Right ventricle myocardium inferior (tissue), 1 donor: ENCODE results near the gene CHD5. TPM values are rescaled to one million over a fixed set of nuclear protein-coding genes. Genes with fewer than 3 reads are reported as not detected.

Experiments
- ATAC-seq: fragments of 200-7000 bp; cut with Tn5 transposase; one replicate; pipeline ENCODE4 v1.9.1; 2020; ENCODE audit warnings: mild to moderate bottlenecking, moderate library complexity
- DNase-seq: peaks from one replicate; pipeline ENCODE4 v3.0.0; 2021; ENCODE audit errors: missing footprints
- intact Hi-C: fragments of 100-400 bp; cut with DNase I; formaldehyde crosslinking; loops from one replicate; pipeline ENCODE4 v1.11.0; 2022
- total RNA-seq: library from RNA; stranded (reverse); fragmentation: NEBNext Ultra II Directional; extraction: Animal tissue kit (Norgen Biotek cat#: 25700); gene quantifications from one replicate; pipeline ENCODE4 v1.2.1, GENCODE V29; 2021
- donor health status: DM: no; HTN: yes; CAD: no; lungs with severe emphysema.

CHD5 gene
- total RNA-seq, 1 donor from 2014 or later: 0.05 TPM

- DNase-seq (peak; percentile 61), ATAC-seq (peak; percentile 53)
- intact Hi-C loops: no loop called here
Measured at GRCh38 chr1:6098303-6099215, 81.6 kb downstream of the CHD5 start.

DNA sequence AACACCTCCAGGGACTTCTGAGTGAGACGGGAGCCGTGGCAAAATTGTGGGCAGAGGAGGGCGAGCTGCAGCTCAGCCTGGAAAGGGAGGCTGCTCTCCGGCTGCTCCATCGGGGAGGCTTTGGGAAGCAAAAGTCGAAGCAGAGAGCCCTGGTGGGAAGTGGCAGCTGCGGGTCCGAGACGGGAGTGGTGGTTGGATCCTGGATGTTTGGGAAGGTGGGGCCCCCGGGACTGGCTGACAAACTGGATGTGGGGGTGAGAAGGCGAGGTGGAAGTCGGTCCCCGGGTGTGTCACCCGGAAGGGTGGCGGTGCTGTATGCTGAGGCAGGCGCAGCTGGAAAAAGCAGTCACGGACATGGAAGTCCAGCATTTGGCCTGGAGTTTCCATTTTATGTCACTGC is 82.3 kb downstream of the CHD5 start:
- intact Hi-C loops: no loop called here
- DNase-seq (peak; percentile 47), ATAC-seq (no peak)

- DNase-seq (peak; percentile 25), ATAC-seq (no peak)
- intact Hi-C loops: no loop called here
Measured at GRCh38 chr1:6097117-6097595, 83.0 kb downstream of the CHD5 start.

DNA sequence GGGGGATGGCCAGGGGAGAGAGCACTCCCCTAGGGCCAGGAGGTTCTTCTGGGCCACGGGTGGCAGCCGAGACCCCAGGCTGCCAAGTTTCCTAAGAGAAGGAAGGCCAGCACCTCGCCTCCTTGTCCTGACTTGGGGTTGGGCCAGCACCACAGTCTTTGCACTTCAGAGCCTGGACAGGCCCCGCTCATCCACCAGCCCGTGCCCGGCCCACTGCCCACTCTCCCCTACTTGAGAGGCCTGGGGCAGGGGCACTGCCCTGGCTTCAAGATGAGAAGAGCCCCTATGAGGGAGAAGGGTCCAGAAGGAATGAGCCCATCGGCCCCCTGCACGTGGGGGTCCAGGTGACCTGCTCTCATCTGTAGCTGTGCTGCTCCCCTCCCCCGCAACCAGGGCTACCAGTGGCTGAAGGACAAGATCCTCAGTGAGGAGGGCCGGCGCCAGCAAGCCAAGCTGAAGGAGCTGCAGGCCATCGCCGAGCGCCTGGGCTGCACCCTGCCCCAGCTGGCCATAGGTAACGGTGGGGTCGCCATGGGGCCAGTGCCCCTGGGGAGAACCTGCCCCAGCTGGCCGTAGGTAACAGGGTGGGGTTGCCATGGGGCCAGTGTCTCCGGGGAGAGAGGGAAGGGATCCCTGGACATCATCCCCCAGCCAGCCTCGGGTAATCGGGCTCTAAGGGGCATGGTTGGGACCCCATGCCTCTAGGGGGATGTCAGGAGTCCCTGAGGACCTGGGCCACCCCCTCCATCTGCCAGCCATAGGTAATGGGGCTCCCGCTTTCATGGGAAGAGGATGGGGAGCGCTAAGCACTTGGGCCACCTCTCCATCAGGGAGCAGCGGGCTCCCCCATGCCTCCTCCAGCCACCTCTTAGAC is 83.6 kb downstream of the CHD5 start:
- DNase-seq (peak; percentile 49), ATAC-seq (no peak)
- intact Hi-C loops: no loop called here

DNA sequence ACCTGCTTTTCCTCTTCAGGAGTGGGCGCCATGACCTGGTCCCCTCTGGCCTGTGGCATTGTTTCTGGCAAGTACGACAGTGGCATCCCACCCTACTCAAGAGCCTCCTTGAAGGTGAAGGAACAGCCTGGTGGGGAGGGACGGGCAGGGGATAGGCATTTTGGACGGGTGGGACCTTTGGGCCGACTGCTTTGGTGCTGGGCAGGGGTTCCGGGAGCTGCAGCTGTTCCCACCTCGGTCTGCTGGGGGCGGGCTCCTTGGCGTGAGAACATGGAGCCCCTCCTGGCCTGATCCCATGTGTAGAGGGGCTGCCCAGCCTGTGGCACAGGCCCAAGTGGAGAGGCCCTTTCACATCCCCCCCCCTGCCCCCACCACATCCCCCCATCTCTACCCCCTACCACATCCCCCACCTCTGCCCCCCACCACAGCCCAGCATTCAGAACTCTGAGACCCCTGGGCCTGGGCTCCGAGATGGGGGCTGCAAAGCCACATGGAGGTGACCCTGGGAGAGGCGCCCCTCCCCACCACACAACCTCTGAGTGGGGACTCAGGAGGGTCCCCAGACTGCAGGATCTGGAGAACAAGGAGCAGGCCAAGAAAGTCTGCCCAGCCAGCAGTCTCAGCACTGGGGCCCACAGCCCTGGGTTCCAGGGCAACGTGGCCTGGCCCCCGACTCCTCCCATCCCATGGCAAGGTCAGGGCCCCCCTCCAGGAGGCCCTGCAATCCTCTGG is 84.4 kb downstream of the CHD5 start:
- peak; percentile 34 for DNase-seq
- intact Hi-C loops: no loop called here
- ATAC-seq: no peak

DNA sequence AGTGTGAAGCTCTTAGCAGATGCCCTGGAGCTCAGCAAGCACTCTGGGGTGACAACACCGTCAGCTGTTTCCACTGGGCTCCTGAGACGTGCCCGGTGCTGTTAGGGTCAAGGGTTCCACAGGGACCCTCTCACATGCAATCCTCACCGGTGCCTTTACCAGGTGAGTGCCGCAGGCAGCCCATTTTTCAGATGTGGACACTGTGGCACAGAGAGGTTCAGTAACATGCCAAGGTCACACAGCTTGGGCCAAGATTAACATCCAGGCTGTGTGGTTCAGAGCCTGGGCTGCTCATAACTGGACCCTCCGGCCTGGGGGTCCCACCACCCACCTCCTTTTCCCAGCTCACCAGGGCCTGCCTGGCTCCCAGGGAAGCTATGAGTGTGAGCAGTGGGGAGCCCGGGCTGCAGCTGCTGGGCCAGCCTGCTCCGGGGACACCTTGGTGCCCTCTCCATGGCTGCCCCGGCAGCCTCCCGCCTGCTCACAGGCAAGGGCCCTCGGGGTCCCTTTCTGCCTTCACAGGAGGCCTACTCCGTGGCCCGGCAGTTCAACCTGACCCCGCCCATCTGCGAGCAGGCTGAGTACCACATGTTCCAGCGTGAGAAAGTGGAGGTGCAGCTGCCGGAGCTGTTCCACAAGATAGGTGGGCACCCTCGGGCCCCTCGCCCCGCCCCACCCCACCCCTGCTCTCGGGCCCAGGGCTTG is 85.2 kb downstream of the CHD5 start:
- ATAC-seq (no peak), DNase-seq (peak; percentile 30)
- intact Hi-C loops: no loop called here

- intact Hi-C loops: no loop called here
- ATAC-seq: no peak
- peak; percentile 27 for DNase-seq
Measured at GRCh38 chr1:6094246-6094645, 85.9 kb downstream of the CHD5 start.

- intact Hi-C loops: no loop called here
- DNase-seq: peak; percentile 5
- no peak for ATAC-seq
Measured at GRCh38 chr1:6093611-6094010, 86.5 kb downstream of the CHD5 start.

DNA sequence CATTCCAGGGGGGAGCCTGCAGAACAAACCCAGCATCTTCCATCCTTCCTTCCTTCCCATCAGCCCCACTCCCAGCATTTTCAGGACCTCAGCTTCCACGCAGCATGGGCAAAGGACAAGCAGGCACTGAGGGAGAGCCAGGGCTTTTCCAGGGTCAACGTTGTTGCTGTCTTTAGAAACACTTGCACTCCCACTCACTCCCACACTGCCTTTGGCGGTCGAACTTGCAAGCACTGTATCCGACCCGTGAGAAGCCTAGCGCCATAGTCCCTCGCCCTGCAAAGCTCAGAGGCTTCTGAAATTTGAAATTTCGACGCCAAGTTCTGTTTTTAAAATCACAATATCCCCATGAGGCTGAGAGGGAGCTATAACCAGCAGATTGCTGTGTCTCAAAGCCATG is 87.0 kb downstream of the CHD5 start:
- intact Hi-C loops: no loop called here
- DNase-seq (peak; percentile 25), ATAC-seq (no peak)

GRCh38 chr1:6092211-6092610 is 87.9 kb downstream of the CHD5 start:
- intact Hi-C loops: no loop called here
- peak; percentile 63 for DNase-seq
- no peak for ATAC-seq

DNA sequence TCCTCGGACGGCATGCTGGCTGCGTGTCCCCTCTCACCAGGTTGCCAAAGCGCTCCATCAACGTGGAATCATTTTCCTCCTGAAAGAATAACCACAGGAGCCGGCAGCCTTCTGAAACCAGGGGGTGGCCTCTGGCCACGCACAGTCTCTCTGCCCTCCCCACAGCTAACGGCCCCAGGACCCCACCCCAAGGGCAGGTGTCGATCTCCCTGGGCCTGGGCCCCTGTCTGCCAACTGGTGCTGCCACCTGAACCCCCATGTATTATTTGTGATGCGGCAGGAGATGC is 88.4 kb downstream of the CHD5 start:
- DNase-seq: peak; percentile 26
- intact Hi-C loops: no loop called here
- ATAC-seq: no peak

DNA sequence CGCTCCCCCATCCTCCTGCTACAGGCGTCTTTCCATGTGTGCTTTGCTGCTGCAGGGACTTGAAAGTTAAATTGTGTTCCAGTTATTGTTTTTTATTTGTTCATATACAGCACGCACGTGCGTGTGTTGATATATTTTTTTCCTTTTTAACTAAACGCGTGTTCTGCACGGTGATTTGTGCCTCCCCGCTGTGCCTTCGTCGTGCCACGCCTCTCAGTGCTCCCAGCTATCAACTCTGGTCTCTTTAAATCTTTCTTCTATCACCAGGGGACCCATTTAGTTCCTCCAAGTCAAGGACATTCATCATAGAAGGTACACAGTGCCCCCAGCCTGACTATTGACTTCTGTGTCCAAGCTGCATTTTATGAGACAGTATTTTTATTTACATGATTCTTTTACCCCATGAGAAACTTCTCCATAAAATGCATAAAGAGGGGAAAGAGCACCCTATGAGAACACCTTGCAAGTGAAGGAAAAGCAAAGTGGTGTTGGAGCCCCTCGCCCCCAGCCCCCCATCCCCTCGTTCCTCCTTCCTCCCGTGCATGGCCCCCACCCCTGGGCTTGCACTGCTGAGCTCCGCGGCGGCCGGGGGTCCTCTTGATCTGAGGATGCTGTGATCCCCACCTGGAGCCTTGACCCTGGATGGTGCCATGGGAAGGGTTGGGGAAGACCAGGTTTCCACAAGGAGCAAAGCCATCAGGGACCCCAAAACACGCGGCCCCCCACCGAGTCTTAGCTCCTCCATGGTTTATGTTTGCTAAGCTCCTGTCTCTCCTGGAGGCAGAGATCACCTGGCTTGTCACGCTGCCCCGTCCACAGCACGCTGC is 88.9 kb downstream of the CHD5 start:
- DNase-seq (peak; percentile 23), ATAC-seq (no peak)
- intact Hi-C loops: no loop called here

DNA sequence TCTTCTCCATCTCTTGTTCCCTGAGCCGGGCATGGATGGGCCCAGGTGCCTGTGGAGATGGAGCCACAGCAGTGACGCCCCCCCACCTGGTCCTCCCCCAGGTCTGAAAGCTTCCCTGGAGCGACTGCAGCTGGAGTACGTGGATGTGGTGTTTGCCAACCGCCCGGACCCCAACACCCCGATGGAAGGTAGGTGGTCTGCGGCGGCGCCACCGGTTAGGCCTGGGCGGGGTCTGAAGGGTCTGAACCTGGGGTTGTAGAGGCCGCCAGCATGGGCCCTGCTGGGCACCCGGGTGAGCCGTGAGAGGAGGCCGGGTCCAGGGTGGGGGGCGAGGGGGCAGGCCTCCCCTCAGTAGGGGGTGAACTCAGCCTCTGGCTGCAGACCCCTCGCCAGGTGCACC is 89.8 kb downstream of the CHD5 start:
- no peak for ATAC-seq
- intact Hi-C loops: no loop called here
- DNase-seq: no peak

GRCh38 chr1:6088956-6089355 is 91.2 kb downstream of the CHD5 start:
- intact Hi-C loops: no loop called here
- DNase-seq (peak; percentile 37), ATAC-seq (no peak)

DNA sequence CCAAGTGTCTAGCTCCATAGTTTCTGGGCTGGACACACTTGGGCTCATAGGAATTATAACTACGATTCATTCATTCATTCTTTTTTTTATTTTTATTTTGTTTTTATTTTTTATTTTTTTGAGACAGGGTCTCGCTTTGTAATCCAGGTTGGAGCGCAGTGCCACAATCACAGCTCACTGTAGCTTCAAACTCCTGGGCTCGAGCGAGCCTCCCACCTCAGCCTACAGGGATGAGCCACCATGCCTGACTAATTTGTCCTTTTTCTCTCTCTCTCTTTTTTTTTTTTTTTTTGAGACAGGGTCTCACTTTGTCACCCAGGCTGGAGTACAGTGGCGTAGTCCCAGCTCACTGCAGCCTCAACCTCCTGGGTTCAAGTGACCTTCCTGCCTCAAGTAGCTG is 92.2 kb downstream of the CHD5 start:
- ATAC-seq (no peak), DNase-seq (peak; percentile 7)
- intact Hi-C loops: no loop called here

- DNase-seq (peak; percentile 39), ATAC-seq (no peak)
- intact Hi-C loops: no loop called here
Measured at GRCh38 chr1:6087377-6087772, 92.7 kb downstream of the CHD5 start.

DNA sequence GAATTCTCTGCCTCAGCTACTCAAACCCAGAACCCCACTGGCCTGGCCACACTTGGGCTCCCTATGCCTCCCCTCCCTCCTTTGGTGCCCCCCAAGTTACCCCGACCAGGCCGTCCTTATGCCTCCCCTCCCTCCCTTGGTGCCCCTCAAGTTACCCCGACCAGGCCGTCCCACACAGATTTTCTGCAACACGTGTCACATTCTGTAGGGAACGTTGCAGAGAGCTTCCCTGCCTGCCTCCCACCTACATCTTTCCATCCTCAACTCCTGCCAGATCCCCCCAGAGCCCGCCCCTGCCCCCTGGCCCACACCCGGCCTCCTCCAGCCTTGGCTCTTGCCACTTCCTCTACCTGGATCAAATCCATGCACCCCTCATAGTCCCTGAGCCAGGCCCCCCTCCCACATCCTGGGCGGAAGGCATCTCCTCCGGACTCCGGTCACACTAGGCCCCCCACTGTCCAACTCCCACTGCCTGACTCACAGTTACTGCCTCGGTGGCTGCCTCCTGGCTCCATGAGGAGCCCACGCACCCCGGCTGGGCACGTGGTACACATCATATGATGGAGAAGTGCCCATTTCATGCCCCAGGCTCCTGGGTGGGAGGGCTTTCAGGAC is 93.3 kb downstream of the CHD5 start:
- intact Hi-C loops: no loop called here
- ATAC-seq: no peak

More for the DNA sequence above, 93.3 kb downstream of the CHD5 start:
- DNase-seq: peak; percentile 48
